DMS 273 (cell line): ENCODE results near the gene IRX3.
A peak's percentile ranks its signal among the peaks of the same experiment; 100 is the strongest.

Source experiments
- DNase-seq: peaks from one replicate; lab custom pipeline; 2025; ENCODE audit not compliant: unreplicated experiment; lab: John Stamatoyannopoulos, UW

The IRX3 gene

DNA sequence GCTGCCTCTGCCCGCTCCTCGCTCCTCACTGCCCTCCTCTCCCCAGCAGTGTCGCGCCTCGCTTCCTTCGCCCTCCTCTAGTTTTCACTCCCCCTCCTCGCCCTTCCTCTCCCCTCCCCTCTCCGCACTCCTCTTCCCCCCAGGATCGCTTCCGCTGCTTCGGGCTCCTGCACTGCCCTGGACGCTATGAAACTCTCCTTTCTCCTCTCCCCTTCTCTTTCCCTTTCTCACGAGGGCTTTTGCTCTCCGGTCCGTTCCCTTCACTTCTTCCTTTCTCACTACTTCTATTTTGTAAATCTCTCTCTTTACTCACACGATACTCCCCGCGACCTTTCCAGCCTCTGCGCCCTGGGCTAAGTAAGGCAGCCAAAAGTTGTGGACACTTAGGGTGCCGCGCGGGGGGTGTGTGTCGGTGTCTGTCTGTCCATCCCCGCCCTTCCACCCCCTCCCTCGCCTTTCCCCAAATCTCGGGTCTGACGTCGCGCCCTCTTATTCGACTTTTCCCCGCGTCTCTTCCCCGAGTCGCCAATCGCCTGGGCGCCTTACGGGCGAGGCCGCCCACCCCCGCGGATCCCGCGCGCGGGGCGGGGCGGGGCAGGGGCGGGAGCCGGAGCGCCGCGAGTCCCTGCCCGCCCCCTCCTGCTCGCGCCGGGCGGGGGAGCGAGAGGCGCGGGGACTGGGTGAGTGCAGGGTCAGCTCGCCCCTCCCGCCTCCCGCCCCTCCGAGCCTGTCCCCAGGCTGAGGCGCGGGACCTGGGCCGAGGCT lies at the start of gene IRX3:
IRX3 (minus strand) TSS at position 422 of the 765 bp plus-strand sequence. CDS start 737 bp downstream, outside the sequence.
- peak; percentile 98 for DNase-seq

DNA sequence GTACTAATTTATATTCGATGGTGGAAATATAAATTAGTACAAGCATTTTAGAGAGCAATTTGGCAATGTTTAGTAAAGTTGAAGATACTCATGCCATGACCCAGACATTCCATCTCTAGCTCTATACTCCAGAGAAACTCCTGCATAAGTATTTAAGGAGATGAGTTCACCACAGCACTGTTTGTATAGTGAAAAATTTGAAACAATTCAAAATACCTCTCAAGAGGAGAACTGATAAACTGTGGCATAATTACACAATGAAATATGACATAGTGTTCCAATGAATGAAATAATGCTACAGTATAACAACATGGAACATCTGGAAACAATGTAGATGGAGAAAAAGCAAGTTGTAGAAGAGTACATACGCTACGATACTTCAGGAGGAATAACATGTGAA lies 48.6 kb upstream of the IRX3 start:
- DNase-seq = no peak

DNA sequence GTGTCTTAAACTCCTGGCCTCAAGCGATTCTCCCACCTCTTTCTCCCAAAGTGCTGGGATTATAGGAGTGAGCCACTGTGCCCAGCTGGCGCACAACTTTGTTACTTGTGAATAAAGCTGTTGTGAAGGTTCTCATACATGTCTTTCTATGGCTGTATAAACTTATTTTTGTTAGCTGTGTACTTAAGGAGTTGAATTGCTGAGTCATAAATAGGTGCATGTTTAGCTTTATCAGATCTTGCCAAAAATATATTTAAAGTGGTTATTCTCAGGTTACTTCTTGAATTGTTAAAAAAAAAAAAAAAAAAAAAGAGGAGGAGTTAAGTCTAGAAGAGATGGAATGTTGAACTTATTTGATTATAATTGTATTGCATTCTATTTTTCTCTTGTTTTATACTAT lies 47.6 kb upstream of the IRX3 start:
- DNase-seq = no peak

DNA sequence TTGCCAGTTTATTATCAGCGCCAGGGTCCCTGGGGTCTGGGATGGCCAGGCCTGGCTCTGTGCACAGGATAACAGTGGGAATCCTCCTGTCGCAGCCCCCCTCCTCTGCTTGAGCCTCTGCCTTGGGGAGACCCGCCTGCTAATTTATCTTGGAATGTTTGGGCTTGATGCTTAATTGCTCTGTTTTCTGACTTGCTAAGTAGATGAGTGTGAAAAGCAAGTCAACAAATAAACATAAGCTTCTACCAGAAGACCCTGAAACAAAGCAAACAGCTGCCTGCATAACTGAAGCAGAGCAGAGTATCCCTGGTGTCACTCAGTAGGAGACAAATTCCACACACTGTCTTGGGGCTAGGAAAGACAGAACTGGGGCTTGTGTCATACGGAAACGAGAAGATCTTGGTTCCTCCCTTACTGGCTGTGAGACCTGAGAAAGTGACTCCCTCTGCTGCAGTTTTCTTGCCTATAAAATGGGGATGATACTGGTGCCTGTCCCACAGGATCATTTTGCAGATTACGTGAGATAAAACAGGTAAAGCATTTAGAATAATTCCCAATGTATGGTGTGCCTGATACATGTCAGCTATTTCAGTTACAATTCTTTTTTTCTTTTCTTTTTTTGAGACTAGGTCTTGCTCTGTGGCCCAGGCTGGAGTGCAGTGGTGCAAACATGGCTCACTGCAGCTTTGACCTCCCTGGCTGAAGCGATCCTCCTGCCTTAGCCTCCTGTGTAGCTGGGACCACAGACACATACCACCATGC lies 44.8 kb upstream of the IRX3 start:
- DNase-seq = no peak

DNA sequence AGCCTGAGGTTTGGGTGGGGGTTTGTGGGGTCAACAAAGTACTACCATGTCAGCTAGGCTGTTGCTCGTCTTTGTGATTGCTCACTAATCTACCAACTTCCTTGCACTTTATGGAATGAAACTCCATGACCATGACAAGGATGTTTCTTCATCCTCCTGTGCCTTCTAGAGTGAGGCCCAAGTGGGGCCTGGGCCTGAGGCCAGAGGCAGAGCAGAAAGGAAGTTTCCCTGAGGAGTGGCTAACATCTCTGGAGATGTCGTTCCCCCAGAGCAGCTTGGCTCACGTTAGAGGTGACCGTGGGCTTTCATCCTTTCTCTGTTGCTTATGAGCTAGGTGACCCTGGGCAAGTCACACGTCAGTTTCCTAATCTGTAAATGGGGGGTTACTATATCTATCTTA lies 41.0 kb upstream of the IRX3 start:
- DNase-seq = no peak

DNA sequence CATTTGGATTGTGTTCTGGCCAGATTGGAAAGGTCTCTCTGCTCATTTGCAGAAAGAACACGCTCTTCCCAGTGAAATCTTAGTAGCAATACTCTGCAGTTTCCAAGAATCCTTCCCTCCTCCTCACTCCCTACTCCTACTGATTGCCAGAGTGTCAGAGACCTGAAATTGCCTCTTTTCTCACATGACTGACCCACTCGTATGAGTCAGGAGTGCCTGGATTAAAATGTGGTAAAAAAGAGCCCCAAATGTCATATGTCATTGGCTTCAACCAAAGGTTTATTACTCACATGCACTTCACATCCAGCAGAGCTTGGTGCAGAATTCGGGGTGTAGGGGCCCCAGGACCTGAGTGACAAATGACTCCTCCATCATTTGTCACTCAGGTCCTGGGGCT lies 39.7 kb upstream of the IRX3 start:
- no peak for DNase-seq

DNA sequence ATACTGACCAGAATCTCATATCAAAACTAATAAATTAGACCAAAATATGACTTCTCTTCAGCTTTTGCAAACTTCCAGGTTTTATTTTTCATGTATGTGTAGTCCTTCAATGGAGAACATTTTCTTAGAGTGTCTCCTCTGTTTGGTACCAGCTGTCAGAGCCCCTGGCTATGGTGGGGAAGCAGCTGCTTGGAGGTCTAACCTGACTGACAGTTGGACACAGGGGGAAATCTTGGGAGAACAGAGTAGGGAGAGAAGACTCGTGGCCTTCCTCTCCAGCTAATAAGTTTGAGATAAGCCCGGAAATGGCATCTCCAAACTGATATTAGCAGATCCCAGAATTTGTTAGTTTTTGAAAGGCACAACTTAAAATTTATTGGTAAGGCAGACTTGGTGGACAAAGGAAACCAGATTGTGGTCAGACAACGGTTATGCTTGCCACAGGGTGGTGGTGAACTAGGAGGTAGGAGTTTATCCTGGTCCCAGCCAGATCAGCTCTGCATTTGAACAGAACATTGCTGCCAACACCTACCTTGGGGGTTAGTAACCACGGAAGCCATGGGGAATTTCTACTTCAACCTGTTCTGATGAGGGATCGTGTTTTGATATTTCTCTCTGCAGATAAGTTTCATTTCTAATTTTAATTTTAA lies 39.2 kb upstream of the IRX3 start:
- no peak for DNase-seq

DNA sequence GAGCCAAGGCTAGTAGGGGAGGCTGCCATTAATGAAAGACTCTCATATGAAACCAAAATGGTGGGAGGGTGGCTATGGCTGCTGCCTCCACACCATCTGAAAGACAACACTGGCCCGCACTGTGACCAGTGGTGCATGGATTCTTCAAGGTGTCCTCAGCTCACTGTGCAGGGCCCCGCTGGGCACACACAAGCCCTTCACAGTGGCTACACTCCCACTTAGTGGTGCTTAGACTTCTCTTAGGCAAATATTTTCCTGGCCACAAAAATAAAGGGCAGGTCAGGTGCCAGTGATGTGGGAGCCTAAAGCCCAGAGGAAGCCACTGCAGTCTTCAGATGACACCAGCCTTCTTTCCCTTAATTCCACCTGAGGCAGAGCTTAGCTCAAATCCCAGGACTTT lies 38.1 kb upstream of the IRX3 start:
- DNase-seq = no peak

DNA sequence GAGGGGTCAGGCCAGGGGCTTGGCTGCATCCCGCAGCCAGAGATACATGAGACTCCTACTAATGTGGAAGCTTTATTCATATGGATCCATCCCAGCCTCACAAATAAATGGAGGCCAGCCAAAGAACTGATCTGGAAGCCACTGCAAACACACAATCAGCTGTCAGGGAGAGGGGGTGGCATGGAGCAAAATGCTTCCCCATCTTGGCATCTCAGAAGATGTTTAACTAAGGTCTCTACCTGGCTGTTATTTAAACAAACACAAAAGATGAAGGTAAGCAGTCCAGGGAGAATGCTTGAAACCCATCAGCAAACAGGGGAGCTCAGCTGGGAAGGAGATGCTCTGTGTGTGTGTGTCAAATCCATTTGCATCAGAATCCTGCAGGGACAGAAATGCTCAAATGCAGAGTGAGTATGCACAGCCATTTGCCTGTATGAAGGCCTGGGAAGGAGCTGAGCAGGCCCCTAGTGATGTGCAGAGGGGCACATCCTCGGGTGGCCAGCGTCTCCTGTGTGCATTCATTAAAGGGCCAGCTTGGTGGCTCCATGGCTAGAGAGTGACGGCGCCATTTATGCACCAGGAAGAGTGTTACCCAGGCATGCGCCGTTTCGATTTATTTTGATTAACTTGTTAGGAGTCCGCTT lies 34.2 kb upstream of the IRX3 start:
- DNase-seq = no peak

DNA sequence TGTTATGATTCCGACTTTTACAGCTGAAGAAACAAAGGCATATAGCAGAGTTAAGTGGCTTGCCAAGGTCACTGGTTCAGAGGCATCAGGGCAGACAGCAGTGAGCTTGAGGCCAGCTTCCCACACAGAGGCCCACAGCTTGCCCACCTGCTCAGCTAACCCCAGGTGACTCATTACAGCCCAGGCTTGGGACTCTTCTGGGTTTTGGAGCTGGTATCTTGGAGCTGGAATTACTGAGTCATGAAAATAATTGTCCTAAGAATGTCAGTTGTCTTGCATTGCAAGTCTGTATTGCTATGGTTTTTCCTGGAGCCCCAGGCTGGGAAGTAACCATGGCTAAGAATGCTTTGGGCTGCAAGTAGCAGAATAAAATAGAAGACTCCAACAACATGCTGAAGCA lies 32.4 kb upstream of the IRX3 start:
- no peak for DNase-seq

DNA sequence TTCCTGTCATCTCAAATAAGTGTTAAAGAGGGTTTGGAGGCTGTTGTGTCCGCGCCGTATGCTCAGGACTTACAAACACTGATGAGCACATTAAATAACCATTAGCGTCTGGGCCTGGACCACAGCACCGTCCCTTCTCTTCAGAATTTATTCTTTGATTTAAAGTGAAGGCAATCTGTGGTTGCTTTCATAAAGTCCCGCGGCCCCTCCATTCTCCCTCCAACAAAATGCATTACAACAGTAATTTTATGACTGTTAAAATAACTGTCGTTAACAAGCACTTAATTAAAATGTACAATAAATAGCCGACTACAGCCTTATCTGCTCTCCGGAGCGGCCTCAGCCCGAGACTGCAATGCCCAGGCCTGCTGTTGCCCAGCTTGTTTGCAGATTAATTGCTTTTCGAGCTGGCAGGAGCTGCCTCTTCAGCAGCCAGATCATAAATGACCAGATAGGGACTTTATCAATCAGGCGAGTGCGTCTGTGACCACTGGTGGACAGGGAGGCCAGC lies 30.6 kb upstream of the IRX3 start:
- DNase-seq = no peak

DNA sequence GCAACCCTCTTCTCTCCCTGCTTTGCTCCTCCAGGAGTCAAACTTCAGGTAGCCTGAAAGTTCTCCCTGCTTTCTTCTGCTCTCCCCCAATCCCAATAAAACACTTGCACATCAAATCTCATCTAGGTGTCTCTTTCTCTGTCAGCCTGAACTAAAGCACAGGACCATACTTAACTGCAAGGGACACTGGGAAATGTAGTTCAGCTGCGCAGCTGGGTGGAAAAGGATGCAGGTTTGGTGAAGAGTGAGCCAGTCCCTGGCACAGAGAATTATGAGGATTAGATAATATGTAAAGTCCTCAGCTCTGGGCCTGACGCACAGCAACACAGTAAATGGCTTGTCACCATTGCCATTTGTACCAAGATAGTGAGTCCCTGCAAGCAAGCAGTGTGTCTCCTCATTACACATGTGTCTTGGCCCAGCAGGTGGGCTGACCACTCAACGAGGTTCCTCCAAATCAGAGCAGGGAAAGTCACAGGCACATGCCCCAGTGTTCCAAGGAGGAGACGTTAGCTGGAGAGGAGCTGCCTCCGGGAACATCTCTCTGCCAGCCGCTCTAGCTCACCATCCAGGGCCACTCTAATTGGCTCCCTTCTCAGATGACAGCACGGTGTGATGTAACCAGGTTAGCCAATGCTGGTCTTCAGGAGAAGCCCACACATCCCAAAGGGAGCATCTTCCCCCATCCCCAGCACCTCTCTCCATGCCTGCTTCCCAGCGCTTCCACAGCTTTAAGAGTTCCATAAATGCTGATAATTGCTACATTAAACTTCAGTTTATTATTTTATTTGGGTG lies 29.7 kb upstream of the IRX3 start:
- no peak for DNase-seq

DNA sequence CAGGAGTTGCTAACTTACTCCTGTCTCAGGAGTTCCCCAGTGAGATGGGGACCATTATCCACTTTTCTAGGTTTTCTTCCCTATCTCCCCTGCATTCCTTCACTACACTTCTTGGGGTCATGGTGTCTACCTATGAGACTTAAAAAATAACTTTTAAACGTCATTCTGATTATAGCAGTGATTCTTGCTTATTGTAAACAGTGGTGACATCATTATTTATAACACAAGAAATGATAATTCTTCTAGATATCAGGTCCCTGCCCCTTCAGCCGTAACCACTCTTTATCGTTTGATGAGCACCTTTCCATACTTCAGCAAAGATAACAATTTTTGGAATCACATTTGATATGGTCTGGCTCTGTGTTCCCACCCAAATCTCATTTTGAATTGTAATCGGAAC lies 27.2 kb upstream of the IRX3 start:
- DNase-seq = no peak

DNA sequence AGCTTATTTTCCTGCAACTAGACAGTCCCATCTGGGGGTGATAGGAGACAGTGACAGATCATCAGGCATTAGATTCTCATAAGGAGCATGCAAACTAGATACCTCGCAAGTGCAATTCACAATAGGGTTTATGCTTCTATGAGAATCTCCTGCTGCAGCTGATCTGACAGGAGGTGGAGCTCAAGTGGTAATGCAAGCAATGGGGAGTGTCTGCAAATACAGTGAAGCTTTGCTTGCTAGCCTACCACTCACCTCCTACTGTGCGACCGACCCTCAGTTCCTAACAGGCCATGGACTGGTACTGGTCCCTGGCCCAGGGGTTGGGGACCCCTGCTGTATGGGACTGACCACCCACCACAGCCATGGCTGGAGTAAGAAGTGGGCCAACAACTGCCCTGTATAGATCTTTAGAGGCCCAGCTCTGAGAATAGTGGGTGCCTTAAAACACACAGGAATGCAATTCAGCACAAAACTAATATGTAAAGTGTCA lies 26.0 kb upstream of the IRX3 start:
- no peak for DNase-seq

DNA sequence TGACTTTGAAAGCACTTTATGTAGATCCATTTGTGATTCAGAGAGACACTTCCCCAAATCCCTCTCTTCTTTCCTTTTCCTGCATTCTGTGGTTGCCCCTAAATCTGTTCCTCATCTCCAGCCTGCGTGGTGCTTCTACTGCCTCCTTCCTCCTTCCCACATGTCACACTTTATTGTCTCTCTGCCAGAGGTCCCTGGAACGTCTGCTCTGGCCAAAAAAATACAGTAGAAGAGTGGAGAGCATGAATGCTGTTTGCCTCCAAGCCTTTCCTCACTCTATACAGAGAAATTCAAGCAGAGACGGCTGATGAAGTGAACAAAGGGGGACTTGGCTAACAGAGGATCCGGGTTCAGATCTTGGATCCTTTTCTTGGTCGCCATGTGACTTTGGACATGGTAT lies 22.8 kb upstream of the IRX3 start:
- no peak for DNase-seq

DNA sequence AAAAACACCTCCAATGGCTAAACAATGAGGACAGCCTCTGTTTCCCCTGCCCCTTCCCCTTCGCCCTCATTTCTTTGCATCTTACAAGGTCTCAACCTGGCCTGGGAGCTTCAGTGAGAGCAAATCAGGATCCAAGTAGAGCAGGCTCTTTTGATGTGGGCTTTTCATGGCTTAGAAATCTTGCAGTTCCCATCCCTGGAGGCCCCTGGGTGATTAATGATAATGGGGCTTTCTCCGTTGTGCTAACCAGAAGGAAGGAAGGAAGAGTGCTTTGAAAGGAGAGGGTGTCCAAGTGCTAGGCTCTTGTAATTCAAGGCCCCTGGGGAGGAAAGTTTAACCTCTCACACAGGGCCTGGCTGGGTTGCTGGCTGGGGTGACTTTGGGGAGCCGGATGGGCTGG lies 18.5 kb upstream of the IRX3 start:
- no peak for DNase-seq

DNA sequence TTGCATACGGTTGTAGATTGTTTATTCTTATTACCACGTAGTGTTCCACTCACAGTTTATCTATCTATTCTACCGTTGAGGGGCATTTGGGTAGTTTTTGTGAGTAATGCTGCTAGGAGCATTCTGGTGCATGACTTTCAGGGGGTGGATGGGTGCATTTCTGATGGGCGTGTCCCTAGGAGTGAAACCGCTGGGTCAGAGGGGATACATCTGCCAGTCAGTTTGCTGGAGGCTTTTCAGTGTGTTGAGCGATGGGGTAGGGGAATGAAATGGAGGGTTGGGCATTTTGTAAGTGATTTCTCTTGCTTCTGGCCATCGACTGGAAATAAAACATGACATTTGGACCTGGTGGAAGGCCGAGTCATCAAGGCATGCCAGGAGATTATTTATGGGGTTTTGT lies 17.0 kb upstream of the IRX3 start:
- DNase-seq = no peak

DNA sequence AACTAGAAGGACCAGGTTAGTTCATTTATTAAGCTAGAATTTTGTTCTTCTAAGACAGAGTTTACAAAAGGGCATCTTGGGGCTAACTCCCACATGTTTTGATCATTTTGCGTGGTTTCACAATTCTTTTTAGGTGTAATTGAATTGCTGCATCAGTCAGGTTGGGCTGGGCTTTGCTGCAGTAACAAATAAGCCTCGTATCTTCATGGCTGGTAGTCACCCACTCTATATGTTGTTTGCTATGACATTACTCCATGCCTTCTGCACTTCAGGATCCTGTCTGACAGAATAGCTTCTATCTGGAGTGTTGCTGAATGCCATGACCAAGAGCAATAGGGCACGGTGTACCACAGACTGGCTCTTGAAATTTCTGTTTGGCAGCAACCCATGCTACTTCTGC lies 10.6 kb upstream of the IRX3 start:
- no peak for DNase-seq

DNA sequence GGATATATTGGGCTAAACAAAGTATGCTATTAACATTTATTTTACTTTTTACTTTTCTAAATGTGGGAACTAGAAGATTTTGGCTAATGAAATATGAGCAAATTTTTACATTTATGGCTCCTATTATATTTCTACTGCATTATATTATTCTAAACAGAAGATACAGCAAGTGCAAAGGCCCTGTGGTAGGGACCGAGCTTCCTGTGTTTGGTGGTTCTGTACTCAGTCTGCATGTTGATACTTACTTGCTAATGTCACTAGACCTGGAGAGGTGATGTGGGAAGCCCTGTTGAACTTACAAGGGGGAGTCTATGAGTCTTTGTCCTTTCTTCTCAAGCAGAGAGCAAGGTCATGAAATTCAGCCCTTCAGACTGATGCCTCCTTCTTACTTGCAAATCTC lies 10.0 kb upstream of the IRX3 start:
- DNase-seq = no peak

DNA sequence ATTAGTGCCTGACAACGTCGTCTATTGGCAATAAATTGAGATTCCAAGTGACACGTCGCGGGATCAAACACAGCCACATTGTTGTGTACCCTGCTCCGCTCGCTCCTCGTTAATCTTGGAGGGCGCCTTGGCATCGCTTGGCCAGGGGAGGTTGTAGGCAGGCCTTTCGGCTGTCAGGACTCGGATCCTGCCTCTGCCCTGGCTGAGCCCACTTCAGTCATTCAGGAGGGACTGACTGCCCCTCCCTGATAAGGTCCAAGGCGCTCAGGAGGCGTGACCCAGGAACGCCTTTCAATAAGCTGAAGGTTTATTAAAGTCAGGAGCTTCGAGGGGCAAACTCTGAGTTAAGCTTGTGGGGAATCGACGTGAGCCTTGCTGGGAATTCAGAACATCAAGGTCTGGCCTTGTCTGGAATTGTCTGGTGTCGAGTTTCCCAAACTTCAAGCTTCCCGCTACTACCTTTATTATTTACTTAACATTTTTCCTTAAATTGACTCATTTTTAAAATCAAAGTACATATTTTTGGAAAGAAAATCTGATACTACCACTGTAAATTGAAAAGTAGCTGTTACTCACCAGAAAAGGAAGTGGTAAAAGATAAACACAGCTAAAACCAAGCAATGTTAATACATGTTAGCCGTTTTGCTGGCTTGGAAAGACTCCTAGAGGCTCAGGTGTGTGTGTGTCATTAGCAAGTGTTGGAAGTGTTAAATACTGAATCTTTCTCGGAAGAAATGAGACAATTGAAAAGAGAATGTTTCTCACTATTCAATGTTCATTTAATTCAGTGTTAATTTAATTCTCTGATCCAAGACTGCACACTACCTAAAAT lies 5.3 kb upstream of the IRX3 start:
- no peak for DNase-seq
